H54 (cell line): Measurements from ENCODE around the gene TGFBR3.

Source experiments
- DNase-seq: peaks from one replicate; pipeline ENCODE4 v3.0.0; 2011; ENCODE audit warnings: low spot score, mixed read lengths; ENCODE audit not compliant: insufficient read length
- FAIRE-seq: peaks from 3 replicates; lab custom pipeline; 2011; peaks lifted over from hg19 to GRCh38; lab: Jason Lieb, UNC
- POLR2A ChIP-seq: IDR thresholded peaks from 2 replicates; pipeline ENCODE4 v1.6.1; 2011; ENCODE audit warnings: low read depth, mild to moderate bottlenecking, low read length

Gene TGFBR3

GRCh38 chr1:91790392-91790791 lies 95.6 kb downstream of the TGFBR3 start:
- DNase-seq = no peak
- no peak for TF ChIP-seq POLR2A
- no peak for FAIRE-seq

GRCh38 chr1:91789273-91789997 lies 96.5 kb downstream of the TGFBR3 start:
- no peak for FAIRE-seq
- TF ChIP-seq POLR2A = no peak

GRCh38 chr1:91787919-91788318 lies 98.0 kb downstream of the TGFBR3 start:
- DNase-seq (no peak), FAIRE-seq (no peak)
- no peak for TF ChIP-seq POLR2A

More at GRCh38 chr1:91789273-91789997, 96.5 kb downstream of the TGFBR3 start:
- DNase-seq = no peak

- no peak for DNase-seq
- FAIRE-seq = no peak
These were observed 101.3 kb downstream of the TGFBR3 start for GRCh38 chr1:91784616-91785015.

GRCh38 chr1:91784191-91784590 lies 101.8 kb downstream of the TGFBR3 start:
- TF ChIP-seq POLR2A = no peak
- DNase-seq = no peak
- no peak for FAIRE-seq

More at GRCh38 chr1:91784616-91785015, 101.3 kb downstream of the TGFBR3 start:
- TF ChIP-seq POLR2A = no peak

GRCh38 chr1:91783423-91784170 lies 102.4 kb downstream of the TGFBR3 start:
- DNase-seq = no peak
- FAIRE-seq = no peak
- TF ChIP-seq POLR2A = no peak

- no peak for TF ChIP-seq POLR2A
- no peak for FAIRE-seq
- DNase-seq = no peak
These were observed 103.9 kb downstream of the TGFBR3 start for GRCh38 chr1:91781901-91782622.

GRCh38 chr1:91781371-91781825 lies 104.6 kb downstream of the TGFBR3 start:
- FAIRE-seq (peak; percentile 36), DNase-seq (no peak)
- no peak for TF ChIP-seq POLR2A

- TF ChIP-seq POLR2A = no peak
- no peak for FAIRE-seq
- DNase-seq = no peak
These were observed 106.4 kb downstream of the TGFBR3 start for GRCh38 chr1:91779548-91780021.

- no peak for FAIRE-seq
- DNase-seq = no peak
- no peak for TF ChIP-seq POLR2A
These were observed 107.0 kb downstream of the TGFBR3 start for GRCh38 chr1:91778964-91779363.

GRCh38 chr1:91777630-91778300 lies 108.2 kb downstream of the TGFBR3 start:
- TF ChIP-seq POLR2A = no peak
- FAIRE-seq = no peak
- DNase-seq = no peak

GRCh38 chr1:91777196-91777595 lies 108.8 kb downstream of the TGFBR3 start:
- TF ChIP-seq POLR2A = no peak
- no peak for DNase-seq
- FAIRE-seq = no peak

GRCh38 chr1:91776068-91776794 lies 109.7 kb downstream of the TGFBR3 start:
- DNase-seq = no peak
- FAIRE-seq = no peak
- TF ChIP-seq POLR2A = no peak
